PC-9 (cell line): Measurements from ENCODE around the gene MME. TPM values are rescaled to one million over a fixed set of nuclear protein-coding genes. Genes with fewer than 3 reads are reported as not detected.

Experiments
- BruUV-seq: library from RNA; stranded (reverse); fragments of 400-500 nt; replicated peaks from 2 replicates; lab custom pipeline; 2021; lab: Mats Ljungman, UMichigan
- CTCF ChIA-PET: fragments of 300-600 bp; sonication (Branson Sonifier 250); formaldehyde crosslinking; loops from one replicate; lab custom pipeline; 2022; ENCODE audit warnings: antibody characterized with exemption; lab: Charles Lee
- POLR2A ChIA-PET: fragments of 300-600 bp; sonication (Branson Sonifier 250); formaldehyde crosslinking; loops from one replicate; lab custom pipeline; 2022; ENCODE audit warnings: antibody characterized with exemption; ENCODE audit not compliant: unreplicated experiment; lab: Charles Lee
- DNase-seq, 2 experiments: peaks; one replicate each; pipeline versions ENCODE4 v3.0.0 to v3.0.0-alpha.2; 2015 to 2022; ENCODE audit warnings: mixed read lengths in 1 of 2
- H2AFZ ChIP-seq: fragments of 200-600 bp; sonication (generic); 2 replicates; pipeline ENCODE4 v1.8.1; 2017; ENCODE audit warnings: antibody characterized with exemption
- H3F3A ChIP-seq: fragments of 200-600 bp; sonication (generic); 2 replicates; pipeline ENCODE4 v1.8.1; 2017; ENCODE audit warnings: antibody characterized with exemption, mild to moderate bottlenecking, low read depth; ENCODE audit not compliant: insufficient read depth
- H3K27ac ChIP-seq: fragments of 200-600 bp; sonication (generic); 2 replicates; pipeline ENCODE4 v1.6.1; 2016; ENCODE audit warnings: mixed run types
- H3K27me3 ChIP-seq: fragments of 200-600 bp; sonication (generic); 2 replicates; pipeline ENCODE4 v1.6.1; 2016; ENCODE audit warnings: low read depth, mixed run types; ENCODE audit not compliant: insufficient read depth
- H3K36me3 ChIP-seq: fragments of 200-600 bp; sonication (generic); 2 replicates; pipeline ENCODE4 v1.6.1; 2016; ENCODE audit warnings: low read depth, mixed run types
- H3K4me1 ChIP-seq: fragments of 200-600 bp; sonication (generic); replicated peaks from 2 replicates; pipeline ENCODE4 v1.6.1; 2016; ENCODE audit warnings: mixed run types; ENCODE audit not compliant: insufficient read depth
- H3K4me2 ChIP-seq: fragments of 200-600 bp; sonication (generic); 2 replicates; pipeline ENCODE4 v1.6.1; 2017; ENCODE audit warnings: mixed run types
- H3K4me3 ChIP-seq: fragments of 200-600 bp; sonication (generic); 2 replicates; pipeline ENCODE4 v1.6.1; 2016; ENCODE audit warnings: mixed run types
- H3K79me2 ChIP-seq: fragments of 200-600 bp; sonication (generic); 2 replicates; pipeline ENCODE4 v1.6.1; 2017; ENCODE audit warnings: low read depth, mixed run types
- H3K9me2 ChIP-seq: fragments of 200-600 bp; sonication (generic); 2 replicates; pipeline ENCODE4 v1.8.1; 2017; ENCODE audit warnings: mild to moderate bottlenecking; ENCODE audit not compliant: insufficient read depth
- H3K9me3 ChIP-seq: fragments of 200-600 bp; sonication (generic); 2 replicates; pipeline ENCODE4 v1.8.1; 2016; ENCODE audit warnings: low read depth; ENCODE audit not compliant: insufficient read depth
- H4K20me1 ChIP-seq: fragments of 200-600 bp; sonication (generic); 2 replicates; pipeline ENCODE4 v1.8.1; 2017; ENCODE audit not compliant: insufficient read depth
- EZH2 ChIP-seq: fragments of 200-600 bp; sonication (generic); IDR thresholded peaks from 2 replicates; pipeline ENCODE4 v1.8.0; 2017; ENCODE audit warnings: antibody characterized with exemption, low read depth
- intact Hi-C: fragments of 100-400 bp; cut with micrococcal nuclease; formaldehyde crosslinking; loops from one replicate; pipeline ENCODE4 v1.10.0; 2022; ENCODE audit not compliant: unreplicated experiment
- total RNA-seq: library from RNA; stranded (reverse); gene quantifications from 2 replicates; pipeline ENCODE4 v1.2.3, GENCODE V29; 2021
- TF ChIP-seq, protein P1 (sequence below): fragments of 200-600 bp; sonication (generic); conservative IDR thresholded peaks from 2 replicates; pipeline ENCODE4 v1.6.1; 2017; ENCODE audit warnings: mixed run types, antibody characterized with exemption, mild to moderate bottlenecking, moderate library complexity

The MME gene
- total RNA-seq, 1 experiment from 2014 or later: 2.1 TPM

DNA sequence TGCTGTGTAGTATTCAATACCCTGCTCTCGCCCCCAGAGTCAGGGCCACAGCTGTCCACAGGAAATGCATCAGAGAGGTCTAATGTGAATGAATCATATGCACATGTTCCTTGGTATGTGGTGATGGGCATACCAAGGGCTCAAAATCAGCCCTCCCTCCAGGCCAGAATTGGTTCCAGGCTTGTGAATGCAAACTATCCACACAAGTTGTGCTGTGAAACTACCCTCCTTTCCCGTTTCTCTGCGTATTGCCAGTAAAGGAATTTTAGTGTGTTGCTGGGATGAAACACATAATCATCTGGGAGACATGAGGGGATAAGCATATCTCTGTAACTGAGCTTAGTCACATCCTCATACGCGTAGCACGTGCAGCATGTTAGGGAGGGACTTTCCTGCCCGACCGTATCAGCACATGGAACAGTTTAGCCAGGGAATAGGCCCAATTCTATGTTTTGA lies 9.2 kb upstream of the MME start:
- Histone ChIP-seq H3K9me2 (0 out of 2 replicates have a peak, but pooled peaks cover 7% of the 10 kb centered on the region), H3K4me2 (no peak overlapping the region), H3K4me1 (peaks cover 4% of the 10 kb centered on the region), H3K9me3 (peaks cover 5% of the 10 kb centered on the region; the same call in 1 of the 2 replicates), H3F3A (no peaks in the 10 kb centered on the region), H2AFZ (no peak overlapping the region), H3K4me3 (no peak overlapping the region), H4K20me1 (no peaks in the 10 kb centered on the region), H3K79me2 (no peaks in the 10 kb centered on the region), H3K27ac (no peak overlapping the region), H3K36me3 (no peaks in the 10 kb centered on the region), H3K27me3 (no peaks in the 10 kb centered on the region)
- CTCF ChIA-PET: no interaction called here
- POLR2A ChIA-PET: no interaction called here
- intact Hi-C loops: no loop called here
- no peak for DNase-seq
- TF ChIP-seq, protein P1, sequence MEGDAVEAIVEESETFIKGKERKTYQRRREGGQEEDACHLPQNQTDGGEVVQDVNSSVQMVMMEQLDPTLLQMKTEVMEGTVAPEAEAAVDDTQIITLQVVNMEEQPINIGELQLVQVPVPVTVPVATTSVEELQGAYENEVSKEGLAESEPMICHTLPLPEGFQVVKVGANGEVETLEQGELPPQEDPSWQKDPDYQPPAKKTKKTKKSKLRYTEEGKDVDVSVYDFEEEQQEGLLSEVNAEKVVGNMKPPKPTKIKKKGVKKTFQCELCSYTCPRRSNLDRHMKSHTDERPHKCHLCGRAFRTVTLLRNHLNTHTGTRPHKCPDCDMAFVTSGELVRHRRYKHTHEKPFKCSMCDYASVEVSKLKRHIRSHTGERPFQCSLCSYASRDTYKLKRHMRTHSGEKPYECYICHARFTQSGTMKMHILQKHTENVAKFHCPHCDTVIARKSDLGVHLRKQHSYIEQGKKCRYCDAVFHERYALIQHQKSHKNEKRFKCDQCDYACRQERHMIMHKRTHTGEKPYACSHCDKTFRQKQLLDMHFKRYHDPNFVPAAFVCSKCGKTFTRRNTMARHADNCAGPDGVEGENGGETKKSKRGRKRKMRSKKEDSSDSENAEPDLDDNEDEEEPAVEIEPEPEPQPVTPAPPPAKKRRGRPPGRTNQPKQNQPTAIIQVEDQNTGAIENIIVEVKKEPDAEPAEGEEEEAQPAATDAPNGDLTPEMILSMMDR: no peak
- no peak for TF ChIP-seq EZH2
- no TSS peak for BruUV-seq

- no peaks in the 10 kb centered on the region for H3K79me2 ChIP-seq
- H3K4me2 ChIP-seq: no peak overlapping the region
- no peak for TF ChIP-seq EZH2
- TF ChIP-seq, protein P1: no peak
- H3K4me1 ChIP-seq: no peaks in the 10 kb centered on the region
- intact Hi-C loops: no loop called here
- no peaks in the 10 kb centered on the region for H3K9me2 ChIP-seq
- H4K20me1 ChIP-seq: no peaks in the 10 kb centered on the region
- H2AFZ ChIP-seq: no peak overlapping the region
- H3K27me3 ChIP-seq: peaks cover 7% of the 10 kb centered on the region; the same call in 1 of the 2 replicates
- no TSS peak for BruUV-seq
- no peak for DNase-seq
- no peaks in the 10 kb centered on the region for H3F3A ChIP-seq
- H3K9me3 ChIP-seq: peaks cover 5% of the 10 kb centered on the region; the same call in 1 of the 2 replicates
- ChIA-PET CTCF (no interaction called here), POLR2A (no interaction called here)
- no peak overlapping the region for H3K27ac ChIP-seq
- no peaks in the 10 kb centered on the region for H3K36me3 ChIP-seq
- H3K4me3 ChIP-seq: no peak overlapping the region
Measured at GRCh38 chr3:155075200-155075599, 4.9 kb upstream of the MME start.

GRCh38 chr3:155076888-155077287 lies 3.2 kb upstream of the MME start:
- Histone ChIP-seq H3K27me3 (peaks cover 17% of the 10 kb centered on the region; the same call in 1 of the 2 replicates), H3K9me3 (peaks cover 5% of the 10 kb centered on the region; the same call in 1 of the 2 replicates), H3K4me1 (no peaks in the 10 kb centered on the region), H3F3A (no peaks in the 10 kb centered on the region), H3K79me2 (no peaks in the 10 kb centered on the region), H3K9me2 (no peaks in the 10 kb centered on the region), H3K4me2 (no peak overlapping the region), H3K27ac (no peak overlapping the region), H3K36me3 (no peaks in the 10 kb centered on the region), H4K20me1 (no peaks in the 10 kb centered on the region), H2AFZ (no peak overlapping the region), H3K4me3 (no peak overlapping the region)
- intact Hi-C loops: no loop called here
- ChIA-PET POLR2A (no interaction called here), CTCF (no interaction called here)
- no peak for DNase-seq
- TF ChIP-seq, protein P1: no peak
- TF ChIP-seq EZH2: no peak
- BruUV-seq: no TSS peak
